NT2/D1 (cell line): ENCODE measurements around the gene DHRS9.

Experiments used
- SUZ12 ChIP-seq: IDR thresholded peaks from 2 replicates; pipeline ENCODE4 v1.6.1; 2011; ENCODE audit not compliant: insufficient read length, insufficient read depth; ENCODE audit errors: extremely low read depth
- YY1 ChIP-seq: IDR thresholded peaks from 2 replicates; pipeline ENCODE4 v1.6.1; 2011; ENCODE audit not compliant: insufficient read length, insufficient read depth
- ZNF274 ChIP-seq: IDR thresholded peaks from 2 replicates; pipeline ENCODE4 v1.6.1; 2011; ENCODE audit warnings: mild to moderate bottlenecking, low read depth, low read length

GRCh38 chr2:169112841-169113240, 43.5 kb downstream of the DHRS9 start:
- TF ChIP-seq YY1, result no peak
- TF ChIP-seq ZNF274, result no peak
- TF ChIP-seq SUZ12, result no peak
